A673 (cell line): ENCODE data around the gene FARP1.

Experiments used
- EZH2 ChIP-seq: fragments of 200-600 bp; sonication (generic); IDR thresholded peaks from 2 replicates; pipeline ENCODE4 v1.6.1; 2017; ENCODE audit warnings: borderline replicate concordance, low read depth, mild to moderate bottlenecking, mixed read lengths, antibody characterized with exemption, low read length; ENCODE audit not compliant: poor library complexity, severe bottlenecking
- TF ChIP-seq, protein P1 (sequence below): fragments of 300-800, 200-600 bp; sonication (generic); conservative IDR thresholded peaks from 2 replicates; pipeline ENCODE4 v1.5.1; 2017; ENCODE audit warnings: low read depth, mild to moderate bottlenecking, antibody characterized with exemption, low read length, moderate library complexity, mixed read lengths

DNA sequence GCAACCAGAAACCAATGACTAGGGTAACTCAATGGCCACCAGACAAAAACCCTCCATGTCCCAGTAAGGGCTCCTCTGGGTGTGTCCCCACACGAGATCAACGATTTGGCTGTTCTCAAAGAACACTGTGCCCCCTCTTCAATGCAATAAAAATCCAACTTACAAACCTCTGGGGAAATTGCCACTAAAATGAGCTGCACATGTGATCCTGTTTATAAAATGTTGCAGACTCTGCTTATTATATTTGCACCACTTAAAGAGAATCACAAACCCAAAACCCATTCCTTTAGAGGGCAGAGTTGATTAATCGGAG lies 353.5 kb downstream of the FARP1 start:
- TF ChIP-seq, protein P1, sequence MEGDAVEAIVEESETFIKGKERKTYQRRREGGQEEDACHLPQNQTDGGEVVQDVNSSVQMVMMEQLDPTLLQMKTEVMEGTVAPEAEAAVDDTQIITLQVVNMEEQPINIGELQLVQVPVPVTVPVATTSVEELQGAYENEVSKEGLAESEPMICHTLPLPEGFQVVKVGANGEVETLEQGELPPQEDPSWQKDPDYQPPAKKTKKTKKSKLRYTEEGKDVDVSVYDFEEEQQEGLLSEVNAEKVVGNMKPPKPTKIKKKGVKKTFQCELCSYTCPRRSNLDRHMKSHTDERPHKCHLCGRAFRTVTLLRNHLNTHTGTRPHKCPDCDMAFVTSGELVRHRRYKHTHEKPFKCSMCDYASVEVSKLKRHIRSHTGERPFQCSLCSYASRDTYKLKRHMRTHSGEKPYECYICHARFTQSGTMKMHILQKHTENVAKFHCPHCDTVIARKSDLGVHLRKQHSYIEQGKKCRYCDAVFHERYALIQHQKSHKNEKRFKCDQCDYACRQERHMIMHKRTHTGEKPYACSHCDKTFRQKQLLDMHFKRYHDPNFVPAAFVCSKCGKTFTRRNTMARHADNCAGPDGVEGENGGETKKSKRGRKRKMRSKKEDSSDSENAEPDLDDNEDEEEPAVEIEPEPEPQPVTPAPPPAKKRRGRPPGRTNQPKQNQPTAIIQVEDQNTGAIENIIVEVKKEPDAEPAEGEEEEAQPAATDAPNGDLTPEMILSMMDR = no peak
- TF ChIP-seq EZH2 = no peak
